Endothelial cell of hepatic sinusoid (primary cell): ENCODE data around the gene KRT74.

Source experiments
- in situ Hi-C: cut with HindIII; loops from 2 replicates; pipeline ENCODE4 v1.10.0; 2017; ENCODE audit warnings: low sequenced_read_pairs

KRT74 gene

DNA sequence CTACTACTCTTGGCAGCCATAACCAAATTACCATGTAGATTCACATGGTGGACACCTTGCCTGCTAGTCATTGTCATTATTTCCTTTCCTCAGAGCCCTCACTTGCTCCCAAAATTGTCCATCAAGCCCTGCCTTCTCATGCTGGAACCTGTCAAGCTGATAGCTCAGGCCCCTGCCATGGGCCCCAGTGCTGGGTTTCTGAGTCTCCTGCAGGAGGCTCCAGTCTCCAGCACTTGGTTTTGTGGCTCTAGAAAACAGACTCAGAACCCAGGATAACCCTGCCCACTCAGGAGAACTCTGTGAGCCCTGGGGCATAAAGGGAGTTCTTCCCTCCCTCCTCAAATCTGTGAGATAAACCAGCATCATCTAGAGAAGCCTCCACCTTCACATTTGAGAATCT lies 31.5 kb downstream of the KRT74 start:
- in situ Hi-C loops, result no loop called here

DNA sequence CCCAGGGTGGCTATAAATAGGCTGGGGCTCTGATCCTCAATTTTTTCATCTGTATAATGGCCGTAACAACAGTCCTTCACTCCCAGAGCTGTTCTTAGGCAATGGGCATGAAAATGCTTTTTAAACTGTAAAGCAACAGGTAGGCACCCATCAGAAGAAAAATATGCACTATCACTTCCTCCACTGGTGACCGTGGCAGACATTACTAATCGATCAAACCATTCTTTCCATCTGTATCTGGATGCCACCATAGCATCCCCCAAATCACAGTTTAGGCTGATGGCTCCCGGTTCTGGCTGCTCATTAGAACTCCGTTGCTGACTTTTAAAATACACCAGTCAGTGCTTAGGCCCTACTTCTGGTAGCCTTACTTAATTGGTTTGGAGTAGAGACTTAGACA lies 31.9 kb downstream of the KRT74 start:
- in situ Hi-C loops, result no loop called here

DNA sequence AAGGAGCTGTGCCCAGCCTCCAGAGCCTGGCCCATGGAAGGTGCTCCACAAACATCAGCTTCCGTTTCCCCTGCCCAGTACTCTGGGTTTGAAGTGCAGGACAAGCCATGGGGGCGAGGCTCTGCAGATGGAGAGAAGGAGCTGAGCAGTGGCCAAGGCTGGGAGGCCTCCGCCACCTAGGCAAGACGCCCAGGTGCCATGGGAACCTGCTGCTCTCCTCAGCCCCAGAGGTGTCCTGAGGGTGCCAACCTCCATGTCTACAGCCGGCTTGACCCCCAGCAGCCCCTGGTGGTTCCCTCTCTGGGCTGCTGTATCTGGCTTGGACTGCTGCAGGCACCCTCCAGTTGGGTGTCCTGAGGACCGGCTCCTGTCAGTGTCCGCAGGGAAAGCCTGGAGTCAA lies 33.1 kb downstream of the KRT74 start:
- in situ Hi-C loops, result no loop called here

DNA sequence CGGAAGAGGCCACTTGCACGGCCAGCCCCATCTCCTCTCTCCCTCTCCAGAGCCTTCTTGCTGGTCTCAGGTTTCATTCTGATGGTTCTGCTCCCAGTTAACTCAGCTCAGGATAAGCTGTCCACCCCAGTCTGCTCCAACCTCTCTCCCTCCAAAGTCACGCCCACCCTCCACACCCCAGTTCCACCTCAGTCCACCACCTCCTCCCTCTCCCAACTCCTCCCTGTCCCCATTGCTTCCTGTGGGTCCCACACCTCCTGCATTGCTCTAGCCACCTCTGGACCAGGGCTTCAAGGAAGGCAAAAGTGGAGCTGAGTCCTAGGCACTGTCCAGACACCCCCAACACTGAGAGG lies 33.8 kb downstream of the KRT74 start:
- in situ Hi-C loops, result no loop called here

DNA sequence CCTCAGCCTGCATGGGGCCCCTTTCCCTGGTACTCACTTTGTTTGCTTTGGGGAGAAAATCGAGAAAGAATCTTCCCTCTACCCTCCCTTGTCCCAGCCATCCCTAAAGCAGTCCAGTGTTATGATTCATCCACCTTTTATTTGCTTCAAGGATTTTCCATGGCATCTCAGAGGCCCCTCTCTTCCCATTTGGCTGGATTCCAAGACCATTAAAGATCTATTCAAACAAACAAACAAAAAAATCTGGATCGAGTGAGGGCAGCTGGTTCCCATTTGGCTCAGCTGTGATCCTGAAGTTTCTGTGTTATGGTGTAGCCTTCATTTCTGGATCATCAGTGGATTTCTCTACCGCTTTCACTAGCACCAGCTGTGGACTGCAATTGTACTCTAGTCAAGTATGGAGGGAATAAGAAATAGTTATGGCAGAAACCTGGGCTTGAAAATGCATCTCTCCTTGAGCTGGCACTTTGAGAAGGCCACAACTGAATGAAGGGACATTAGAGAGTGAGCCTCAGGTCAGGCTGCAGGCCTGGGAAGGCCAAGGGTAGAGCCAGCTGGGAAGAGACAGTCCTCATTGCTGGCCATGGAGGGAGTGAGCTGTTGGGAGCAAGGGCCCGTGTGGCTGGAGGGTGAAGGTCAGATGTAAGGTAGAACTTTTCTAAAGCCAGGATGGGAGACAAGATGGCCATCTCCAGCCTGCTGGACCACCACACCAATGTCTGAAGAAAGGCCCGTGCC lies 34.4 kb downstream of the KRT74 start:
- in situ Hi-C loops, result no loop called here

DNA sequence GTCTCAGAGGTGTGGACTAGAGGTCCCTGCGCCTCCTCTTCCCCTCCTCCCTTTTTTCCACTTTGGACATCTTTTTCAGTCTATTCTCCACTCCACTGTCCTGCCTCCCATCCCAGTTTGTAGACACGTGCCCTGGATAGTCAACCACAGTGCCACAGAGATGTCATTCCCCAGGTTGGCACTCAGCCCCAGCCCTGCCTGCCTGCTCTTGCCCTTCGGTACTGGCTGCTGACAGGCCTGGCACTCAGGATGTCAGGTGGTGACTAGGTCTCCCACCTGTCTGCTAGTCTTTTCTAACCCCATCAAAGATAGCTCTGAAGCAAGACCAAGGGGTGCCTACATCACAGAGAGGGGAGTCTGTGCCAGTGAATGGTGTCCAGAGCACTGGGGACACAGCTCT lies 36.5 kb downstream of the KRT74 start:
- in situ Hi-C loops, result no loop called here

DNA sequence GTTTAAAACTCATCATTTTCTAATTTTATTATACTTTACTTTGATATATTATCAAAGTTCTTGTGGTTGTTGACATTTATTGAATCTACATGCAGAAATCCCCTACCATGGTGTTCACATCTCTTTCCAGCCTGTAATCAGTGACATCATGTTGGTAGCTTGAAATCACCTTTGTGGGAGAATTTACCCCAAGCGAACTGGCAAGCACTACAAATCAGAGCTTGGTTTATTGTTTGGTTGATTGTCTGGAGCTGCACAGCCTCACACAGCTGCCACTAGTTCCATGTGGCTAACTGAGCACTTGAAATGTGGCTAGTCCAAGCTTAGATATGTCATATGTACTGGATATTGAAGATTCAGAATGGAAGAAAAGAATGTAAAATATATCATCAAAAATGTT lies 38.1 kb downstream of the KRT74 start:
- in situ Hi-C loops, result no loop called here

DNA sequence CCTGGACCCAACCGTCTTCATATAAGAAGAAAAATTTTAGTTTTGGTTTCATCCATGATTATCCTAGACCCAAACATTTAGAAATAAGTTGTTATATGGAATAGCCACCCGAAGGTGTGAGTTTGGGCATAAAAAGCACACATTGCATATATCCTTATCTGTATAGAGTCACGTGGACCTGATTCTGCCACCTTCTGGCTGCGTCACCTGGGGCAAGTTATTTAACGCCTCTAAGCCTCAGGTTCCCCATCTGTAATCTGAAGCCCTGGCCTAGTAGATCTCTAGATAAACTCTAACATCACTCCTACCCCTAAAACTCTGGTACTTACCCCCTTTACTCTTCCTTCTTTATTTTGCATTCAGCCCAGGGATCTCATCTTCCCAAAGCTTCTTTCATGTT lies 39.2 kb downstream of the KRT74 start:
- in situ Hi-C loops, result no loop called here

DNA sequence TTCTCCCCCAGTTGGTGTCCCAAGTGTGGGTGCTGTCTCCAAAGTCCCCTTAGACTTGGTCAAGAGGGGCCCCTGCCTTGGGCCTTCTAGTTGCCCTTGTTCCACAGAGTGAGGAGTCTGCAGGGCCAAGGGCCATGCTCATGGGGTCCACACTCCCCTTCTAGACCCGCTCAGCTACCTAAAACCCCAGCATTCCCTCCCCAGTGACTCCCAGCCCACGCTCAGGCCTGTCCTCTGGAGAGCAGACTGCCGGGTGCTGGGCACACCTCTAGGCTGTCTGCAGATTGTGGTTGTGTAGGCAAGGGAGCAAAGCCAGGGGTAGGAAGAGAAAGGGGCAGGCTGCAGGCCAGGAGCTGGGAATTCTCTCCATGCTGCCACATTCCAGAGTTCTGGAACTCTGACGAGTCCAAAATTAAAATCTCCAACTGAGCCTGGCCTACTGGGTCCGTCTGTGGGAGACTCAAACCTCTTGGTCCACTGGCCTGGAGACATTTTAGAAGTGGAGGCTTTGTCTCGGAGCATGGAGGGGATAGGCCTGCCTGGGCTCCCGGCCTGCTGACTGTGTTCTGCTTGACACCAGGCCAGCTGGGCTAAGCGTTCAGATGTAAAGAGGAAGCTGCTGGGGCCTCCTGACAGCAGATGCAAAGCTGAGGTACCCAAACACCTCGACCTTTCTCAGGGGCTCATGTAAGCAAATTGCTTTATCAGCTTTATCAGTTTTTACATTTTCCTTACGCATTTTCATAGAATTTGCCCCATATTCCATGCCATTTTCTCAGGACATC lies 39.8 kb downstream of the KRT74 start:
- in situ Hi-C loops, result no loop called here

DNA sequence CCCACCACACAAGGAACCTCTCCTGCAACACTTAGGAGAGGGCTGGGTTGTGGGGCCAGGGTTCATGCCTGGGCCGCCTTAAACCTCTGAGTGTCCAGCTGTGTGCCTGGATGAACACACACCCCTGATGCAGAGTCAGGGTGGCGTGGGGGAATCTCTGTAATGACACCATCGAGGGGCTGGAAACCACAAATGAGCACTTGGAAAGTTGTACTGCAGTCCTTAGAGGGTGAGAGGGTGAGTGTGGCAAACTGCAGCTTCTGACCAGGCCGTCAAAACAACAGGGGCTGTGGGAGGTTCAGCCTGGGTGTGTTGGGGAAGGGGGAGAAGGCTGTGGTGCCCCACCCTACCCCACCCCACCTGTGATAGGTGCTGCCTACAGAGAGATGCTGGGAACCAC lies 41.0 kb downstream of the KRT74 start:
- in situ Hi-C loops, result no loop called here

DNA sequence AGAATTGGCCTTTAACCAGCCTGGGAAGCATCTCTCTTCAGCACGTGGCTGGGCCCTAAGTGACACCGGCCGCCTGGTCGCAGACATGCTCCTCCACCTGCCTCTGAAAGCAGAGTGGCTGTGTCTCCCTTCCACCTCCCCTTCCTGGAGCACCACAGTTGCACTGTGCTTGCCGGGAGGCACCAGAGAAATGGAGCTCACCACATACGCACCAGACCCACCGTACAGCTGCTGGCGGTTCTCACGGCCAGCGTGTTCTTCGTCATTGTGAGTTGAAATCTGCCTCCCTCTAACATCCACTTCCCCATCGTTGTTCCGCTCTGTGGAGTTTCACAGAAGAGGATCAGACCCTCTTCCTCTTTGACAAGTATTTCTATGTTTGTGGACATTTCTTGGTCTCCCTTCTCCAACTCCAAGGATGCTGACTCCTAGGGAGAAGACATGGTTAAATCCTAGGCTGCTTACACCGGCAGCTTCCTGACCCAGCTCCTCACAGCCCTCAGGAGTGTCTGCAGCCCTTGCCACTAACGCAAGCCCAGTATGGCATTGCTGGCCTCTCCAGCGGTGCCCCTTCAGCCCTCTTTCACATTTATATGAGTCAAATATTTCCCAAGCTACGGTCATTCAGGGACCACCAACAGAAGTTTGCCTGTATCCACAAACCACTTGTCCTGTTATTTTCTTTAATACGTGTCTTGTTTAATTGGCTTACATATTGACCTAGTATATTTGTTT lies 41.9 kb downstream of the KRT74 start:
- in situ Hi-C loops, result no loop called here

DNA sequence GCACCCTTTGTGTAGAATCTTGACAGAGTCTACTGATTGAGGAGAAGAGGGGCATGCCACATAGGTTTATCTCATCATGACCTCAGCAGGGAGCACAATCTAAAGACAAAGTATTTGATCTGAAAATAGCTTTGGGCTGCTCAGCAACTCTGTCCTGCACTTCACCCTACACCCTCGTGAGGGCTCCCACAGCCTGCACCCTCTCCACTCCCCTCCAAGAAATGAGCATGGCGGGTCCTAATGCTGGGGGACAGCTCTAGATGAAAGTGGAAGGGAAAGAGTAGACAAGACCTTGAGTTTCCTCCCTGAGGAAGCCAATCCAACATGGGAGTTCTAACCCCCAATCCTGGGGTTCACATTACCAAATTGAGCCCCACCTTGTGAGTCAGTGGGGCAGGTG lies 42.7 kb downstream of the KRT74 start:
- in situ Hi-C loops, result no loop called here

DNA sequence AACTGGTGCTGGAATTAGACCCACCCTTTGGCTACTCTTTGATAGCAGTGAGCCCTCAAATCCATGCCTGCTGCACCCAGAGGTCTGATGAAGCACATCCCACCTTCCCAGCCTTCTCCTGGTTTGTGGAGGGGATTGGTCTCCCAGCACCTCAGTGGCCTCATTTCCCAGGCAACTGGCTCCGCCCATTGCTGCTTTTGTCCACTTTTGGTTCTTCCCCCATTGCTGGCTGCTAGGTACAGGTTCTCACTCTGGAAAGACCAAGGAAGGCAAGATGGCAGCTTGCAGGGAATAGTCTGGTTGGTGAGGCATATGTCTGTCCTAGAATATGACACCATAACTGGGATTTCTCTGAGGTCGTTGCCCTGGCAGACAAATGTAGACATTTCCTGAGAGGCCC lies 43.3 kb downstream of the KRT74 start:
- in situ Hi-C loops, result no loop called here

DNA sequence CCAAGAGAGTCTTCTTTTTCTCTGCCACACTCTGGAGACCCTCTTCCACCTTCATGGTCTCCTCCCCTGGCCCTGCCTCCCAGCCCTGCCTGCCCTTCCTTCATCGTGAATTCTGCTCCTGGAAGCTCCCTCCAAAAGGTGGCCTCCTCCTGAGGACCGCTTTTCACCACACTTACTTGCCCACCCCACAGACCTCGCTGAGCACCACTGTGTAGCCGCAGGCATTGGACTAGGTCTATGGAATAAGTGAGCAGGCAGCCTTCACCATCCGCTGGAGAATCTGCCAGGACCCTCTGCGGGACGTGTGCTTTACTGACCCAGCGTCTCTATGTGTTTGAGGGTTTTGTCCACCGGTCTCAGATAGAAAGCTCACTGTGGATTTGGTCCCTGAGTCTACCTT lies 43.8 kb downstream of the KRT74 start:
- in situ Hi-C loops, result no loop called here

DNA sequence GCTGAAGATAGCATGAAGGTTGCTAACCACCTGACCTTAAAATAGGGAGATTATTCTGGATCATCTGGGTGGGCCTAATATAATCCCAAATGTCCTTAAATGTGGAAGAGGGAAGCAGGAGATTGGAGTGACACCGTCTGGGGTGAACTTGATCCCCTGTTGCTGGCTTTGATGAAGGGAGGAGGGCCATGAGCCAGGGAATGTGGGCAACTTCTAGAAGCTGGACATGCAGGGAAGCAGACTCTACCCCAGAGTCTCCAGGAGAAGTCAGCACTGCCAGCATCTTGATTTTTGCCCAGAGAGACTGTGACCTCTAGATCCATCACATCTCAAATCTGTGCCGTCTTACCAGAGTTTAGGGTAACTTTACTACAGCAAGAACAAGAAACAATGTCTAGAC lies 44.2 kb downstream of the KRT74 start:
- in situ Hi-C loops, result no loop called here

DNA sequence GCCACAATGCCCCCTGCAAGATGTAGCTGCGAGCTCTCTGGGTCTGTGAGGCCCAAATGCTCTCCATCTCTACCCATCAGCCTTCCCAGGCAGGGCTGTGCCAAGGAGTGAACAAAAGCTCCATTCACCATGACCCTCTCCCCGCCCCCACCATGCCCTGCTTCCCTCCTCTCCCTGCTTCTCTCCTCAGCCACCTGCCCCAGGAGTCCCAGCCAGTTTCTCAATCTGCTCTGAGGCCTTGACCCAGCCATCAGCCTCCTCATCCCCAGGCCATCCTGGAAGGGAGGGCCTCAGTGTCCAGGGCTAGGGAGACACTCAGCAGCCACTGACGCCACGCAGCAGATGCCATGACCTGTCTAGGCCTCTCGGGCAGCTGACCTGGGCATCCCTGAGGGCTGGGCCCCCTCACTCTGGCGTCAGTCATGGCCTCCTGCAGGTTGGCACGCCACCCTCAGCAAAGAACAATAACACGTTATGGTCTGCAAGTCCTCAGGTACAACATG lies 45.0 kb downstream of the KRT74 start:
- in situ Hi-C loops, result no loop called here

DNA sequence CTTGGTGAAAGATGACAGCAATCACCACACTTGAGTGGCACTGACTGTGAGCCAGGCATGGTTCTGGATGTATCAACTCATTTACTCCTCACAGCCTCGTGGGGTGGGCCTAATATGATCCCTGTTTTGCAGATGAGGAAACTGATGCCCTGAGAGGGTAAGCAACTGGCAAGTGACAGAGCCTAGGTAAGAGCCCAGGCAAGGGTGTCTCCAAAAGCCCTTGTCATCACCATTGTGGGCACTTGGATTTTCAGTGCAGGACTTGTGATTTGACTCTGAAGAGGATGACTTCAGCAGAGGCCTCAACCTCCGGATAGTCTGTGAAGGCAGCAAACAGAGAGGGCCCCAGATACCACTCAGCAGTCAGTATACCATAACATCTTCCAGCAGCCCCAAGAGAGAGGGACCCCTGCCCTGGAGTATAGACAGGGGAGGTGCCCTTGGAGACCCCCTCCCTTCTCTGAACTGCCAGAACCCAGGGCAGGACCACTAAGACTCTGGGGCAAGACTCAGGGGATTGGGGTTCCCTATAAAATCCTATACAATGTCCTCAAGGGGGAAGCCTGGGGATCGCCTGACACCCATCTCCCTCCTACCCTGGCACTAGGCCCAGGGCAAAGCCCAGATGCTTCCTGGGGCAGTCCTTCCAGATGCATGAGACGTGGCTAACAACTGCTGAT lies 46.4 kb downstream of the KRT74 start:
- in situ Hi-C loops, result no loop called here

DNA sequence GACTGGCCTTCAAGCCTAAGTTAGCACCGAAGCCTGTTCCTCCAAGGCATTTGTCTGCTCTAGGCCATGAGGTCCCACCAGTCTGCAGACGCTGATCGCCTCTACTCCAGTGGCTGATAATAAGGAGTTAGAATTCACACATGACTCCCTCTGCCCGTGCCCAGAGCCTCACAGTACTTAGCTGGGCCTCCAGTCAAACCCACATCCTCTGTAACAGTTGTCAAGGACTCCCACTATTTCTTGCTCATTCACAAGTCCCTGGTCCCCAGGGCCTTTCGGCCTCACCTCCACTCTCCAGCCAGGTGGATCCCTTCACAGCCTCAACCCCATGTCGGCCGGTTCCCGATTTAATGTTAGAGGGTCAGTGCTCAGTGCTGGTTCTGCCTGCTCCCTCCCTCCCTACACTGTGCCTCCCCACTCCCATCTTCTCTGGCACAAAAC lies 47.1 kb downstream of the KRT74 start:
- in situ Hi-C loops, result no loop called here

DNA sequence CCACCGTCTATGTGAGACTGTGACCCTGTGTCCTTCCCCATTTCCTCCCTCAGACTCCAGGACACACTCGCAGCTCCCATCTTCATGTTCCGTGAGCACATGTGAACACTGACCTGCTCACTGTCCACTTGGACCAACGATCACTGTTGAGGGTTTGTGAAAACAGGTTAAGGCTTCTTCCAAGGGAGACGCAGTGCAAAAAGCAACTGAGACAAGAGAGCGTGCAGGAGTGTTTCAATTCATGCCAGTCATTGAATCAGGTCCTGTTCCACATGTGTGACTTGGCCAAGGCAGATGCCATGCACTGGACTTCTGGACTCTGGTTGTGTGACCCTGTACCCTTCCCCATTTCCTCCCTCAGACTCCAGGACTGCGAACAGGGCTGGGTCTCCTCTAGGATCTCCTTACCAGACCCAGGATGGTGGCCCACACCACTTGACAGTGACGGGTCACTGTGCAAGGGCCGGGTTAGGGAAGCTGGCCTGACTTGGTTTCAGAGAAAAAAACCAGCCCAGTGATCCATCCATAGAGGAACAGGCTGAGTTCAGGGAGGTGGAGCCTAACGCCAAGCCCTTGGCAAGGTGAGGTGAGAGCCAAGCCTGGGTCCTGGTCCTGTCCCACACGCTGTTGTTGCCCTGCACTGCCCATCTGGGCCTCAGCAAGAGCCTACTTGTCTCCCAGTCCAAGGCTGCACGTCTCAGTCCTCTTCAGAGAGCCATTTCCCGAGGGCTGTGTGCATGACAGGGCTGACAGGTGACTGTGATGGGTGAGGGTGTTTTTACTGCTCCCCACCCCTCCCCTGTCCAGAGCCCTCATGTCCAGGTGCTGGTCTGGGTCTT lies 47.8 kb downstream of the KRT74 start:
- in situ Hi-C loops, result no loop called here

DNA sequence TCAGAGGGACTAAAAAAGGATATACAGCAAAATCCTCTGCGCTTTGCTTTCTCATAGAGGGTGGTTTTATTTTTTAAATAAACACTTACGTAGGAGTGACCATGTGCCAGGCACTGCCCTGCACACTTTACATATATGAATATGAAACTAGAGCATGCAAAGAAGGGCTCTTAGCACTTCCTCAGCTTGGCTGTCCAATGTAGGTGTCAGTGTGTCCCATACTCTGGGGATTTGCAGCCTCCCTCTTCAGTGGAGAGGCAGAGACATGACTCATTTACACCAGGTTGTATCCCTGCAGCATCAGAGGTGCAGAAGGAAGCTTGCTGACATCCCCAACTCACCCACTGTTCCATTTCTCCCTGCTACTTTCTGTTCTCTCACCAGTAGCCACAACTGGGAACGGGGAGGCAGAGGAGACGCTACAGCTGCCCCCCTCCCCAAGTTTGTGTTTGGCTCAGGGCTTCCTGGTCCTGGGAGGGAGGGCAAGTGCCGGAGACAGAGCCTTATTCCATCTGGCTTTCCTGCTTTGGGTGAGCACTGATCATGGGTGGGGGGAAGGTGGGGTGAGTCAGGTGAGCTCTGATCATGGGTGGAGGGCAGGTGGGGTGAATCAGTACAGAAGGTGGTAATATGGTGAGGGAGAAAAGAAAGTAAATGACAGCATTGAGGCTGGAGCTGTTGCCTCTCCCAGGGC lies 48.6 kb downstream of the KRT74 start:
- in situ Hi-C loops, result loop anchor here (5.0 kb wide), 1 partner anchor 42 kb away; no protein-coding TSS in a partner anchor
